A673 (cell line): ENCODE measurements around the gene EEFSEC. TPM values are rescaled to one million over a fixed set of nuclear protein-coding genes. Genes with fewer than 3 reads are reported as not detected.

Experiments used
- BruUV-seq: library from RNA; stranded (reverse); fragments of 400-500 nt; replicated peaks from 2 replicates; lab custom pipeline; 2021; lab: Mats Ljungman, UMichigan
- CTCF ChIA-PET: fragments of 300-600 bp; sonication (Branson Sonifier 250); formaldehyde crosslinking; loops from one replicate; lab custom pipeline; 2022; ENCODE audit warnings: antibody characterized with exemption; lab: Charles Lee
- POLR2A ChIA-PET: fragments of 300-600 bp; sonication (Branson Sonifier 250); formaldehyde crosslinking; loops from one replicate; lab custom pipeline; 2022; ENCODE audit warnings: antibody characterized with exemption; ENCODE audit not compliant: low non-redundant PET; lab: Charles Lee
- DNase-seq: peaks from one replicate; pipeline ENCODE4 v3.0.0-alpha.2; 2015; ENCODE audit warnings: low spot score
- H3K27ac ChIP-seq: fragments of 200-600 bp; sonication (generic); 2 replicates; pipeline ENCODE4 v1.5.1; 2016; ENCODE audit warnings: mixed run types, low read depth, mild to moderate bottlenecking, mixed read lengths, antibody characterized with exemption, low read length; ENCODE audit not compliant: poor library complexity, severe bottlenecking
- H3K27me3 ChIP-seq: fragments of 200-600 bp; sonication (generic); replicated peaks from 2 replicates; pipeline ENCODE4 v1.6.1; 2017; ENCODE audit warnings: mixed run types, low read depth, mild to moderate bottlenecking, mixed read lengths, antibody characterized with exemption, low read length; ENCODE audit not compliant: insufficient read depth, poor library complexity
- H3K36me3 ChIP-seq: fragments of 200-600 bp; sonication (generic); 2 replicates; pipeline ENCODE4 v1.6.1; 2016; ENCODE audit warnings: mixed run types, mild to moderate bottlenecking, mixed read lengths, antibody characterized with exemption, low read length; ENCODE audit not compliant: insufficient read depth, poor library complexity, severe bottlenecking
- H3K4me1 ChIP-seq: fragments of 200-600 bp; sonication (generic); 2 replicates; pipeline ENCODE4 v1.6.1; 2017; ENCODE audit warnings: mixed run types, mild to moderate bottlenecking, mixed read lengths, antibody characterized with exemption, low read length; ENCODE audit not compliant: insufficient read depth, poor library complexity, severe bottlenecking
- H3K4me3 ChIP-seq: fragments of 200-600 bp; sonication (generic); 2 replicates; pipeline ENCODE4 v1.5.1; 2016; ENCODE audit warnings: low read depth, mixed run types, mild to moderate bottlenecking, mixed read lengths, low read length; ENCODE audit not compliant: poor library complexity, severe bottlenecking
- H3K9me3 ChIP-seq: fragments of 200-600 bp; sonication (generic); 2 replicates; pipeline ENCODE4 v1.6.1; 2016; ENCODE audit warnings: mixed run types, low read depth, mild to moderate bottlenecking, mixed read lengths, antibody characterized with exemption, low read length; ENCODE audit not compliant: poor library complexity, severe bottlenecking
- EZH2 ChIP-seq: fragments of 200-600 bp; sonication (generic); IDR thresholded peaks from 2 replicates; pipeline ENCODE4 v1.6.1; 2017; ENCODE audit warnings: borderline replicate concordance, low read depth, mild to moderate bottlenecking, mixed read lengths, antibody characterized with exemption, low read length; ENCODE audit not compliant: poor library complexity, severe bottlenecking
- intact Hi-C: fragments of 100-400 bp; cut with micrococcal nuclease; formaldehyde crosslinking; loops from one replicate; pipeline ENCODE4 v1.10.0; 2022; ENCODE audit not compliant: unreplicated experiment
- total RNA-seq: library from RNA; stranded (reverse); gene quantifications from 2 replicates; pipeline ENCODE4 v1.2.3, GENCODE V29; 2021
- TF ChIP-seq, protein P1 (sequence below): fragments of 300-800, 200-600 bp; sonication (generic); conservative IDR thresholded peaks from 2 replicates; pipeline ENCODE4 v1.5.1; 2017; ENCODE audit warnings: low read depth, mild to moderate bottlenecking, antibody characterized with exemption, low read length, moderate library complexity, mixed read lengths

The EEFSEC gene
- total RNA-seq, 1 experiment from 2014 or later, result 19.7 TPM

DNA sequence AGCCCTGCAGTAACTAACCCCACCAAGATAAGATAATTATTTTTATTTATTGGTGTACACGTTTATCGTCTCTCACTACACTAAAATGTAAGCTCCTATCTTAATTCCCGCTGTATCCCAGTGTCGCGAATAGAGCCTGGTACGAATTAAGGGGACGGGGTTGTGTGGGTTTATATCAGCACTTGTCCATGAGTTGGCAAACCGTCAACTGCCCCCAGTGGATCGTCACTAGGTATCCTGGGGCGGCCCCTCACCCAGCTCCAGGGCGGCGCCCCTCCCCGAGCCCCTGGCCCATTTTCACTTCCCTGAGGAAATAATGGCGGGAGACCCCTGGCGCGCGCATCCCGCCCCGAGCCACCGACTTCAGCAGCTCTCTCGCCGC lies 30.1 kb upstream of the EEFSEC start:
- Histone ChIP-seq H3K27me3 (no peaks in the 10 kb centered on the region), H3K4me1 (peaks cover 16% of the 10 kb centered on the region), H3K4me3 (peak overlapping the region; percentile 91), H3K27ac (peak overlapping the region; percentile 87), H3K9me3 (no peaks in the 10 kb centered on the region), H3K36me3 (peaks cover 10% of the 10 kb centered on the region)
- ChIA-PET CTCF (no interaction called here), POLR2A (no interaction called here)
- intact Hi-C loops, result loop anchor here (5.0 kb wide), 1 partner anchor 46 kb away; no protein-coding TSS in a partner anchor
- BruUV-seq, result no TSS peak
- TF ChIP-seq, protein P1, sequence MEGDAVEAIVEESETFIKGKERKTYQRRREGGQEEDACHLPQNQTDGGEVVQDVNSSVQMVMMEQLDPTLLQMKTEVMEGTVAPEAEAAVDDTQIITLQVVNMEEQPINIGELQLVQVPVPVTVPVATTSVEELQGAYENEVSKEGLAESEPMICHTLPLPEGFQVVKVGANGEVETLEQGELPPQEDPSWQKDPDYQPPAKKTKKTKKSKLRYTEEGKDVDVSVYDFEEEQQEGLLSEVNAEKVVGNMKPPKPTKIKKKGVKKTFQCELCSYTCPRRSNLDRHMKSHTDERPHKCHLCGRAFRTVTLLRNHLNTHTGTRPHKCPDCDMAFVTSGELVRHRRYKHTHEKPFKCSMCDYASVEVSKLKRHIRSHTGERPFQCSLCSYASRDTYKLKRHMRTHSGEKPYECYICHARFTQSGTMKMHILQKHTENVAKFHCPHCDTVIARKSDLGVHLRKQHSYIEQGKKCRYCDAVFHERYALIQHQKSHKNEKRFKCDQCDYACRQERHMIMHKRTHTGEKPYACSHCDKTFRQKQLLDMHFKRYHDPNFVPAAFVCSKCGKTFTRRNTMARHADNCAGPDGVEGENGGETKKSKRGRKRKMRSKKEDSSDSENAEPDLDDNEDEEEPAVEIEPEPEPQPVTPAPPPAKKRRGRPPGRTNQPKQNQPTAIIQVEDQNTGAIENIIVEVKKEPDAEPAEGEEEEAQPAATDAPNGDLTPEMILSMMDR, result no peak
- TF ChIP-seq EZH2, result no peak
- no peak for DNase-seq

DNA sequence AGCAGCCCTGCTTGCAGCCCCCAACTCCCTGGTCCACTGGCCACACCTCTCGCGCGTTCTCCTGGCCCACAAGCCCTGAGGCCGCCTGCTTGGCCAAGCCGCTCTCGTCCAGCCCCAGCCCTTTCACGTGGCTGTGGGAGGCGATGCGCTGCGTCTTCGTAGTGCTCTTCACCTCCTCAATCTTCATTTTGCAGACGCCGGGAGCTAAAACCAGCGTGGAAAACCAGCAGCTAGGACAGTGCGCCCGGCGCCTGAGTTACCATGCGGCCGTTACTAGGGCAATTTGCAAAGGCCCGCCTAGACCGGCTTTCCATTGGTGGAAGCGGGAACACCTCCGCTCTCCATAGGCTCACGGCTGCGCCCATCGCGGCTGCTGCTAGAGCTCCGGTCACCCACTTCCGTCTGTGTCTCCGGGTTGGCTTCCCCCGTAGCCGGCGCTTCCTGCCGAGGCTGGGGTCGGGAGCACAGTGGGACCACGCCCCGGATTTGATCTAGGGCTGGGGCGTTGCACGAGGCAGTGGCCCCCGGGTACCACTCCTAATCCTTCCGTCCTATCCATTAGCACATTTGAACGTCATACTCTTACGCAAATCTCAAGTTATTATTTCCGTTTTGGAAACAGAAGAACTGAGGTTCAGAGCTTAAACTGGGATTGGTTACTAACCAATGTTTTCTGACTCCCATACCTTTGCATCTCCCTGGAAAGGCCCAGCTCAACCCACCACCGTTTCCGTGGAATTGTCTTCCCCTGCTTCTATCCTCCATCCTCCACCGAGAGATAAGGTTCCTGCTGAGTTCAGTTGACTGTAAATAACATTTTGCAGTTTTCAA lies 29.5 kb upstream of the EEFSEC start, which contains the start of gene RUVBL1:
Gene RUVBL1, minus strand, starts transcription at position 275 of the 831 bp plus-strand sequence. Its CDS starts 88 bp downstream, at position 187.
- H3K27ac ChIP-seq, result peak within 1 kb of the TSS; percentile 87
- TF ChIP-seq EZH2, result no peak
- TF ChIP-seq, protein P1, result no peak
- intact Hi-C loops, result loop anchor here (5.0 kb wide), 1 partner anchor 46 kb away; no protein-coding TSS in a partner anchor
- CTCF ChIA-PET, result no interaction called here
- peak within 1 kb of the TSS; percentile 91 for H3K4me3 ChIP-seq
- POLR2A ChIA-PET, result no interaction called here
- no TSS peak for BruUV-seq
- H3K36me3 ChIP-seq, result peaks cover 4% of the 10 kb centered on the region
- peaks cover 16% of the 10 kb centered on the region for H3K4me1 ChIP-seq
- H3K27me3 ChIP-seq, result no peaks in the 10 kb centered on the region
- no peaks in the 10 kb centered on the region for H3K9me3 ChIP-seq
- DNase-seq, result peak; percentile 99

DNA sequence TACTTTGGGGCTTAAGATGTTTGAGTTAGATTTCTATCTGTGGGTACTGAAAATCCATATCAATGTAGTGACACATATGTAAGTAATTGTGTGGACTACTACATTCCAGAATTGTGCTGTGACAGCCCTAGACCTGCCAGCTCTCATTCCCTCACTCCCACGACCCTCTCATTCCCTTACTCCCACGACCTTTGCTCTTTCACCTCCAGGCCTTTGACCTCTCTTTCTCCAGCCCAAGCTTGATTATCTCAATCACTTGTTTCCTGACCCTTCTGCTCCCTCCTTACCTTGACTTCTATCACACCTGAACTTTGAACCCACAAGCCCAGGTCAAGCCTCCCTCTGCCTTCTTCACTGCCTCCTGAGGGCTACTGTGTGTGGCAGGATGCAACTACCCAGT lies 26.0 kb upstream of the EEFSEC start:
- no peaks in the 10 kb centered on the region for H3K36me3 ChIP-seq
- no peak for DNase-seq
- H3K4me3 ChIP-seq, result no peak overlapping the region
- TF ChIP-seq, protein P1, result no peak
- TF ChIP-seq EZH2, result no peak
- H3K27me3 ChIP-seq, result no peaks in the 10 kb centered on the region
- no peak overlapping the region for H3K27ac ChIP-seq
- POLR2A ChIA-PET, result no interaction called here
- CTCF ChIA-PET, result no interaction called here
- intact Hi-C loops, result no loop called here
- no TSS peak for BruUV-seq
- peaks cover 14% of the 10 kb centered on the region for H3K4me1 ChIP-seq
- no peaks in the 10 kb centered on the region for H3K9me3 ChIP-seq
